HFF-Myc (cell line): ENCODE data around the gene REEP3.

Source experiments
- DNase-seq: peaks from one replicate; pipeline ENCODE4 v3.0.0-alpha.2; 2011; ENCODE audit warnings: low read depth; ENCODE audit errors: extremely low read depth
- H3K4me3 ChIP-seq: replicated peaks from 2 replicates; pipeline ENCODE4 v1.5.1; 2011; ENCODE audit warnings: low read depth, mild to moderate bottlenecking, control low read depth, low read length
- TF ChIP-seq, protein P1 (sequence below): IDR thresholded peaks from 2 replicates; pipeline ENCODE4 v1.5.1; 2012; ENCODE audit warnings: mild to moderate bottlenecking, low read depth, low read length, control low read depth; ENCODE audit errors: missing control alignments

Gene REEP3

DNA sequence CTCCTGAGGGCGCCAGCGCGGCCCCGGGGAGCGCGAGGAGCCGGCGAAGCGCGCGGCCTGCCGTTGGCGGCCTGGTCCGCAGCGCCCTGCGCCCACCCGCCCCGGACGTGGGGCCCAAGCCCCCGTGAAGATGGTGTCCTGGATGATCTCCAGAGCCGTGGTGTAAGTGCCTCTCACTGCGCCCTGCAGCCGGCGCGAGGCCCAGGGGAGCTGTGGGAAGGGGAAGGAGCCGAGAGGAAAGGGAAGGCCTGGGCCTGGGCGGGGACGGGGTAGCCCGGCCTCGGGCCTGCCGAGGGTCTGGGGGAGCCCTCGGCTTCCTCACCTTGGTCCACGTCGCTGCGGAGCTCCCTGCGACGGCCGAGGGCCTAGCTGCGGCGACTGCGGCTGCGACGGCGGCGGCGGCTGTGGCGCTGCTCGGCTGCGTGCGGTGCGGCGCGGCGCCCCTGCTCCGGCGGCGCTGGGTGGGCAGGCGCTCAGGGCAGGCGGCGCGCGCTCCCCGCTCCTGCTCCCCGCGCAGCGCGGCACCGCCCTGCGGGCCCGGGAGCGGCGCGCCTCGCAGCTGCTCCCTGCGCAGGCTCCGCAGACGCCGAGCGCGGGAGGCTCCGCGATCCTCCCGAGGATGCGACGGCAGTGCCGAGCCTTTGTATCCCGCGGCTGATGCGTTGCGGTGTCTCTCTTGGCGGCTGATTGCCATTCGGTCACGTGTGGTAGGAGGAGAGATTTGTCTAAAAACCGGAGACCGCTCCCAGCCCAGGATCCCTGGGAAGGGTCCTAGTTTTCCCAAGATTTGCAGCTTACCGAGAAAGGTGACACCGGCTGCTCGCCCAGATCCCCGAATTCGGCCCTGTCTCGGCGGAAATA is 445 bp downstream of the REEP3 start:
- H3K4me3 ChIP-seq, result peak overlapping the region; percentile 79
- no peak for DNase-seq
- TF ChIP-seq, protein P1, sequence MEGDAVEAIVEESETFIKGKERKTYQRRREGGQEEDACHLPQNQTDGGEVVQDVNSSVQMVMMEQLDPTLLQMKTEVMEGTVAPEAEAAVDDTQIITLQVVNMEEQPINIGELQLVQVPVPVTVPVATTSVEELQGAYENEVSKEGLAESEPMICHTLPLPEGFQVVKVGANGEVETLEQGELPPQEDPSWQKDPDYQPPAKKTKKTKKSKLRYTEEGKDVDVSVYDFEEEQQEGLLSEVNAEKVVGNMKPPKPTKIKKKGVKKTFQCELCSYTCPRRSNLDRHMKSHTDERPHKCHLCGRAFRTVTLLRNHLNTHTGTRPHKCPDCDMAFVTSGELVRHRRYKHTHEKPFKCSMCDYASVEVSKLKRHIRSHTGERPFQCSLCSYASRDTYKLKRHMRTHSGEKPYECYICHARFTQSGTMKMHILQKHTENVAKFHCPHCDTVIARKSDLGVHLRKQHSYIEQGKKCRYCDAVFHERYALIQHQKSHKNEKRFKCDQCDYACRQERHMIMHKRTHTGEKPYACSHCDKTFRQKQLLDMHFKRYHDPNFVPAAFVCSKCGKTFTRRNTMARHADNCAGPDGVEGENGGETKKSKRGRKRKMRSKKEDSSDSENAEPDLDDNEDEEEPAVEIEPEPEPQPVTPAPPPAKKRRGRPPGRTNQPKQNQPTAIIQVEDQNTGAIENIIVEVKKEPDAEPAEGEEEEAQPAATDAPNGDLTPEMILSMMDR, result no peak

DNA sequence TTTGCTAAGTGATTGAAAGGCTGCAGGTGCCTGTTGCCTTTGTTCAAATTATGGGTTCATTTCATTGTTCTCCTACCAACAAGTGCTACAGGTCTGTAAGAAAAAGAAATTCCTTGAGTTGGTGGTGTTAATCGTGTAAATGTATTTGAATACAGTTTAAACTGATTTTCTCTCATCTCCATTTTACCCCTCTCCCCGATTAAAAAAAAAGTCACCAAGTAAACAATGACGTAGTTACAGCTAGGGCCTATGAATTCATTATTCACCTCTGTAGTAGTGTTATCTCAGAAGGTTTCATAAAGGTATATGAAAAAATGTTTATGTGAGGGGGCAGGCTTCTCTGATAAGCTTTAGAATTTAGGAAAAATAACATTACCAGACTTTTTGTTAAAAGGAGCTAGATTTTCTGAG is 1.1 kb downstream of the REEP3 start:
- TF ChIP-seq, protein P1, result no peak
- peak overlapping the region; percentile 79 for H3K4me3 ChIP-seq
- DNase-seq, result no peak

DNA sequence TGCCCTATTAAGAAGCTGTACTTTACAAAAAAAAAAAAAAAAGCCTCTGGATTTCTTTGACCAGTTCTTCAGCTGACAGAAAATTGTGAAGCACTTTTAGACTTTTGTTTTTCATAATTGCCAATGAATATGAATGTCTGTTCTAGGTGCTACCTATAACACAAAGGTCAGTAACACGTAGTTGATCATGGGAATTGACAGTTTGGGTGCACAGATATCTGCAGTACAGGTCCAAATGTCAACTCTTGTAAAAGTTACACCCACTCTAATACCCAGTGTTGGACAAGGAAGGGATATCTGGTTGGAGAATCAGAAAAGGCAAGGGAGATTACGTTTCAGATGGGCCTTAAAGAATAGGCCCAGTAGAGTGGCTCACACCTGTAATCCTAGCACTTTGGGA is 1.8 kb downstream of the REEP3 start:
- no peak for DNase-seq
- TF ChIP-seq, protein P1, result no peak
- H3K4me3 ChIP-seq, result peak overlapping the region; percentile 79; the same call in 1 of the 2 replicates

DNA sequence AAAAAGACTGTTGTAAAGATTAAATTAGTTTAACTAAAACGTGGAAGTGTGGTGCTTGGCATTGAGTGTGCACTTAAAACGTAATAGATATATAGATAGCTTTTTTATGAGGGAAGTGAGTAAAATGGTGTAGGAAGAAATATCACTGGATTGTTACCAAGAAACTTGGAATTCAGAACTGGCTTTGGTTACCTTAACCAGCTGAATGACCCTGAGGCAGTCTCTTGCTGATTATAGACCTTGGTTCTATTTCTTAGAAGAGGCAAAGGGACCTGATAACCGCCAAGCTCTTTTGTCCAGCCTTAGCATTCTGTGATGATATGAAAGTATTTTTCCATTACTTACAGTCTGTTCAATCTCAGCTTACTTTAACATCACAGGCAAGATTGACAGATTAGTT is 3.8 kb downstream of the REEP3 start:
- TF ChIP-seq, protein P1, result no peak
- no peak overlapping the region for H3K4me3 ChIP-seq
- DNase-seq, result no peak

DNA sequence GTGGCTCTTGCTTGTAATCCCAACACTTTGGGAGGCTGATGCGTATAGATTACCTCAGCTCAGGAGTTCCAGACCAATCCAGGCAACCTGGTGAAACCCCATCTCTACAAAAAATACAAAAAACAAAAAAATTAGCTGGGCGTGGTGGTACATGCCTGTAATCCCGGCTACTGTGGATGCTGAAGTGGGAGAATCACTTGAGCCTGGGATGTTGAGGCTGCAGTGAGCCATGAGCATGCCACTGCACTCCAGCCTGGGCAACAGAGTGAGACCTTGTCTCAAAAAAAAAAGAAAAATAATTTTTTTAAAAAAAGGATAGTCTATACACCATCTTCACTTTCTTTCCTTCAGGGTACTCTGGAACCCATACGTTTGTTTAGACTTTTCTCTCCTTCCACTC is 6.2 kb downstream of the REEP3 start:
- no peak overlapping the region for H3K4me3 ChIP-seq
- TF ChIP-seq, protein P1, result no peak
- DNase-seq, result no peak

DNA sequence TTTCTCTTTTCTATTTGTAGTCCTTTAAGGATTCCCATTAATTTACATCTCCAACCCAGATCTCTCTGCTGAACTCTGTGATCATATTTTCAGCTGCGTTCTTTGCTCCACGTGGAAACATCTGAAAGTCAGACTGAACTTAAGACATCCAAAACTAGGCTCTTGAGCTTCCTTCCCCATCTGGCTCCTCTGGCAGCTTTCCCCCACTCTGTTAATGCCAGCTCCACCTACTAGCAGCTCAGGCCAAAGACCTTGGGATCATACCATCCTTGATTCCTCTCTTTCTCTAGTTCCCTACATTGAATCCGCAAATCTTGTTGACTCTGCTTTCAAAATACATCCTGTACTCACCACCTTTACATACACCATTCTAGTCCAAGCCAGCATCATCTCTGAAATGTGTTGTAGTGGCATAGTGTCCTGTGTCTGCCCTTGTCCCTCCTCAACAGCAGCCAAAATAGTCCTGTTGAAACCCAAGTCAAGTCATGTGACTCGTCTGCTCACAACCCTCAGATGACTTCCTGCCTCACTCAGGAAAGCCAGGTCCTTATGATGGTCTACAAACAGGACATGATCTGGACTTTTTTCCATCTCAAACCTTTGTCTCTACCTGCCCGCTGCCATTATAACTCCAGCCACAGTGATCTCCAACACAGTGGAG is 7.0 kb downstream of the REEP3 start:
- DNase-seq, result no peak
- no peak overlapping the region for H3K4me3 ChIP-seq
- TF ChIP-seq, protein P1, result no peak
